Measurements from ENCODE around the gene HRCT1. TPM values are rescaled to one million over a fixed set of nuclear protein-coding genes. Genes with fewer than 3 reads are reported as not detected.

The HRCT1 gene
- total and polyA plus RNA-seq, 2 of the 4 experiments (the other 2 are of a cell fraction): 1.1 to 3.9 TPM

- Histone ChIP-seq H4K8ac (ENCODE audit: low read depth in 2 of 2, low read length in 2 of 2) (peak overlapping the region; percentile 94 to 96), H2AK9ac (replicated peaks; ENCODE audit: low read depth, low read length, poor library complexity) (peak overlapping the region; percentile 96), H4K91ac (ENCODE audit: insufficient read depth, low read depth, low read length) (peak overlapping the region; percentile 97), H2AFZ (replicated peaks; ENCODE audit: low read length, poor library complexity) (peak overlapping the region; percentile 76), H2BK120ac (ENCODE audit: low read depth, low read length) (peak overlapping the region; percentile 94), H3K36me3 (ENCODE audit: control insufficient read depth, insufficient read depth, low read length) (no peaks in the 10 kb centered on the region), H3K4ac (ENCODE audit: low read depth, low read length) (peak overlapping the region; percentile 96), H2BK20ac (ENCODE audit: low read depth, low read length) (peak overlapping the region; percentile 96), H2BK5ac (ENCODE audit: low read depth, low read length, poor library complexity, severe bottlenecking) (peak overlapping the region; percentile 98), H3K18ac (ENCODE audit: low read depth, low read length) (peak overlapping the region; percentile 66), H3K14ac (replicated peaks; ENCODE audit: low read depth, low read length) (peak overlapping the region; percentile 87), H3K27ac (ENCODE audit: insufficient read depth, low read length) (peak overlapping the region; percentile 77), H3K9ac (ENCODE audit: low read depth, low read length) (peak overlapping the region; percentile 37; the same call in 1 of the 2 replicates), H3K27me3 (ENCODE audit: control insufficient read depth, insufficient read depth, low read length) (no peaks in the 10 kb centered on the region), H3K4me2 (ENCODE audit: low read depth, low read length) (peak overlapping the region; percentile 9; the same call in 1 of the 2 replicates), H3K4me1 (ENCODE audit: control insufficient read depth, insufficient read depth, low read length) (peaks cover 43% of the 10 kb centered on the region), H3K56ac (ENCODE audit: extremely low read depth, insufficient read depth, low read length) (peak overlapping the region; percentile 89), H3K23ac (ENCODE audit: low read depth, low read length) (peak overlapping the region; percentile 89), H3K4me3 (ENCODE audit: insufficient read depth, low read depth, low read length) (no peak overlapping the region), H3K79me1 (ENCODE audit: low read depth in 1 of 2, low read length in 2 of 2) (peaks cover 0 to 29% of the 10 kb centered on the region in 2 experiments; a peak in 2 of 4 replicates), H2BK15ac (ENCODE audit: low read depth, low read length) (peak overlapping the region; percentile 79; the same call in 2 of the 3 replicates), H3K9me3 (ENCODE audit: control insufficient read depth, insufficient read depth, low read length) (no peaks in the 10 kb centered on the region), H3K9me1 (ENCODE audit: insufficient read depth, low read length) (peaks cover 26% of the 10 kb centered on the region), H4K20me1 (ENCODE audit: insufficient read depth, low read length) (no peaks in the 10 kb centered on the region), H2AK5ac (ENCODE audit: low read depth, low read length) (peak overlapping the region; percentile 87), H4K5ac (ENCODE audit: low read depth, low read length) (peak overlapping the region; percentile 61)
- CTCF ChIA-PET: interaction anchor here (0.7 to 4.1 kb wide), 5 partner anchors 17 to 118 kb away, joined by 3 to 21 read pairs (median 3); no protein-coding TSS in a partner anchor
- ATAC-seq (ENCODE audit: low read depth) (peak; percentile 21), DNase-seq (peak; percentile 74)
- WGBS, 2 experiments (ENCODE audit: extremely low coverage in 2 of 2, insufficient read length in 1 of 2): 69% methylated on average over 3 of the region's 8 CpGs; no CpG with 5 or more reads in 1 of the 2 experiments
- intact Hi-C loops (cut with micrococcal nuclease) (no loop called here), dilution Hi-C loops (cut with HindIII; ENCODE audit: low sequenced_read_pairs, unreplicated experiment) (no loop called here), in situ Hi-C loops (cut with MboI; ENCODE audit: low sequenced_read_pairs) (no loop called here)
- POLR2A ChIA-PET (ENCODE audit: unreplicated experiment): interaction anchor here (1.0 kb wide), 1 partner anchor 31 kb away, joined by 5 read pairs; no protein-coding TSS in a partner anchor
- no TSS peak for BruUV-seq (replicated peaks)
- TF ChIP-seq MAZ (IDR thresholded peaks at IDR 0.05; ENCODE audit: borderline replicate concordance, low read depth, low read length): no peak
- TF ChIP-seq SMC3 (IDR thresholded peaks at IDR 0.05; ENCODE audit: low read depth, low read length): no peak
- TF ChIP-seq CEBPB (IDR thresholded peaks at IDR 0.05; ENCODE audit: low read depth, low read length): no peak
- TF ChIP-seq POLR2A (IDR thresholded peaks at IDR 0.05; ENCODE audit: low read depth, low read length): no peak
- no peak for TF ChIP-seq RCOR1 (IDR thresholded peaks at IDR 0.05; ENCODE audit: insufficient replicate concordance, low read length)
- TF ChIP-seq NFE2L2 (IDR thresholded peaks at IDR 0.05; ENCODE audit: low read depth, low read length): no peak
- no peak for TF ChIP-seq FOS (IDR thresholded peaks at IDR 0.05; ENCODE audit: low read depth, low read length)
- no peak for TF ChIP-seq RAD21 (IDR thresholded peaks at IDR 0.05; ENCODE audit: low read length)
- TF ChIP-seq RFX5 (IDR thresholded peaks at IDR 0.05; ENCODE audit: low read depth, low read length): no peak
- no peak for TF ChIP-seq CTCF (conservative IDR thresholded peaks at IDR 0.05; ENCODE audit: low read depth, low read length)
- TF ChIP-seq MXI1 (IDR thresholded peaks at IDR 0.05; ENCODE audit: borderline replicate concordance, low read depth, low read length): no peak
- no peak for TF ChIP-seq CHD1 (IDR thresholded peaks at IDR 0.05; ENCODE audit: low read depth, low read length)
- TF ChIP-seq MAFK (IDR thresholded peaks at IDR 0.05; ENCODE audit: low read depth, low read length): no peak
- TF ChIP-seq BHLHE40 (IDR thresholded peaks at IDR 0.05; ENCODE audit: low read depth, low read length): no peak
- no peak for TF ChIP-seq ELK1 (IDR thresholded peaks at IDR 0.05; ENCODE audit: borderline replicate concordance, low read depth, low read length)
Observed at GRCh38 chr9:35905051-35905781, 786 bp upstream of the HRCT1 start.

Data from IMR-90 (cell line).